HEK293T (cell line): ENCODE results near the gene SYT9.

ENCODE experiments used
- CTCF ChIA-PET: fragments of 350-600 bp; formaldehyde crosslinking; extraction: SDS; loops from one replicate; lab custom pipeline; 2021; ENCODE audit warnings: antibody characterized with exemption, inconsistent platforms; lab: Yijun Ruan, JAX
- POLR2A ChIA-PET: fragments of 350-600 bp; formaldehyde crosslinking; extraction: SDS; loops from one replicate; lab custom pipeline; 2020; ENCODE audit warnings: antibody characterized with exemption, inconsistent platforms; lab: Yijun Ruan, JAX
- DNase-seq: peaks from one replicate; pipeline ENCODE4 v3.0.0; 2012; ENCODE audit warnings: mixed read lengths; ENCODE audit errors: extremely low spot score
- ARNT ChIP-seq: fragments of 450-650 bp; IDR thresholded peaks from 2 replicates; pipeline ENCODE4 v1.6.1; 2017; ENCODE audit warnings: mild to moderate bottlenecking
- BHLHE40 ChIP-seq: fragments of 450-650 bp; IDR thresholded peaks from 2 replicates; pipeline ENCODE4 v1.6.1; 2016; ENCODE audit warnings: mild to moderate bottlenecking, moderate library complexity, borderline replicate concordance
- CTBP1 ChIP-seq: fragments of 450-650 bp; IDR thresholded peaks from 2 replicates; pipeline ENCODE4 v1.6.1; 2016; ENCODE audit warnings: borderline replicate concordance
- ELF4 ChIP-seq: fragments of 450-650 bp; IDR thresholded peaks from 2 replicates; pipeline ENCODE4 v1.6.1; 2017; ENCODE audit warnings: antibody characterized with exemption
- FOXA1 ChIP-seq: fragments of 450-650 bp; IDR thresholded peaks from 2 replicates; pipeline ENCODE4 v1.6.1; 2016; ENCODE audit warnings: mild to moderate bottlenecking
- FOXK2 ChIP-seq: fragments of 450-650 bp; IDR thresholded peaks from 2 replicates; pipeline ENCODE4 v1.6.1; 2016; ENCODE audit warnings: mild to moderate bottlenecking
- FOXM1 ChIP-seq: fragments of 450-650 bp; IDR thresholded peaks from 2 replicates; pipeline ENCODE4 v1.6.1; 2017; ENCODE audit warnings: mild to moderate bottlenecking, borderline replicate concordance
- HDGF ChIP-seq: fragments of 450-650 bp; IDR thresholded peaks from 2 replicates; pipeline ENCODE4 v1.6.1; 2017; ENCODE audit warnings: antibody characterized with exemption, borderline replicate concordance
- L3MBTL2 ChIP-seq: fragments of 450-650 bp; conservative IDR thresholded peaks from 2 replicates; pipeline ENCODE4 v1.6.1; 2016; ENCODE audit warnings: mild to moderate bottlenecking
- LEF1 ChIP-seq: fragments of 450-650 bp; IDR thresholded peaks from 2 replicates; pipeline ENCODE4 v1.6.1; 2017; ENCODE audit warnings: mild to moderate bottlenecking, borderline replicate concordance
- NFRKB ChIP-seq: fragments of 450-650 bp; IDR thresholded peaks from 2 replicates; pipeline ENCODE4 v1.6.1; 2016; ENCODE audit warnings: mild to moderate bottlenecking, moderate library complexity
- PKNOX1 ChIP-seq: fragments of 450-650 bp; IDR thresholded peaks from 2 replicates; pipeline ENCODE4 v1.6.1; 2016
- SP1 ChIP-seq: fragments of 450-650 bp; IDR thresholded peaks from 2 replicates; pipeline ENCODE4 v1.6.1; 2017
- SUZ12 ChIP-seq: fragments of 450-650 bp; IDR thresholded peaks from 2 replicates; pipeline ENCODE4 v1.6.1; 2016; ENCODE audit warnings: mild to moderate bottlenecking
- TARDBP ChIP-seq: fragments of 450-650 bp; IDR thresholded peaks from 2 replicates; pipeline ENCODE4 v1.6.1; 2016
- ZNF384 ChIP-seq: fragments of 450-650 bp; IDR thresholded peaks from 2 replicates; pipeline ENCODE4 v1.6.1; 2016

SYT9 gene

GRCh38 chr11:7252683-7253213 lies 1.0 kb downstream of the SYT9 start:
- TF ChIP-seq L3MBTL2: no peak
- no peak for TF ChIP-seq CTBP1
- no peak for TF ChIP-seq TARDBP
- no peak for TF ChIP-seq SP1
- no peak for TF ChIP-seq LEF1
- TF ChIP-seq ARNT: no peak
- no peak for TF ChIP-seq PKNOX1
- TF ChIP-seq BHLHE40: no peak
- no peak for TF ChIP-seq FOXM1
- no peak for TF ChIP-seq NFRKB
- TF ChIP-seq FOXK2: no peak
- TF ChIP-seq ZNF384: no peak
- DNase-seq: no peak
- ChIA-PET POLR2A (no interaction called here), CTCF (interaction anchor here (1.3 kb wide), 1 partner anchor 155 kb away, joined by 3 read pairs; no protein-coding TSS in a partner anchor)

GRCh38 chr11:7253800-7254199 lies 2.1 kb downstream of the SYT9 start:
- POLR2A ChIA-PET: no interaction called here
- no peak for DNase-seq
- CTCF ChIA-PET: interaction anchor here (1.3 kb wide), 1 partner anchor 156 kb away, joined by 3 read pairs; no protein-coding TSS in a partner anchor
- TF ChIP-seq HDGF (no peak), FOXK2 (no peak), TARDBP (no peak), ZNF384 (no peak), PKNOX1 (no peak), FOXA1 (no peak), CTBP1 (no peak), SP1 (no peak), L3MBTL2 (no peak), BHLHE40 (no peak), SUZ12 (no peak), FOXM1 (no peak), ARNT (no peak), NFRKB (no peak), ELF4 (no peak), LEF1 (no peak)

GRCh38 chr11:7254731-7255291 lies 3.1 kb downstream of the SYT9 start:
- no peak for TF ChIP-seq ZNF384
- TF ChIP-seq NFRKB: no peak
- TF ChIP-seq HDGF: no peak
- no peak for TF ChIP-seq SUZ12
- no peak for TF ChIP-seq ELF4
- no peak for TF ChIP-seq FOXA1
- no peak for TF ChIP-seq PKNOX1
- no peak for TF ChIP-seq SP1
- no peak for TF ChIP-seq CTBP1
- no peak for TF ChIP-seq ARNT
- no peak for TF ChIP-seq FOXK2
- TF ChIP-seq TARDBP: no peak
- no peak for TF ChIP-seq L3MBTL2
- TF ChIP-seq BHLHE40: no peak
- no peak for TF ChIP-seq LEF1

GRCh38 chr11:7256943-7257342 lies 5.2 kb downstream of the SYT9 start:
- DNase-seq: no peak
- no peak for TF ChIP-seq ELF4
- no peak for TF ChIP-seq ARNT
- TF ChIP-seq FOXA1: no peak
- no peak for TF ChIP-seq PKNOX1
- TF ChIP-seq ZNF384: no peak
- TF ChIP-seq SUZ12: no peak
- TF ChIP-seq TARDBP: no peak
- POLR2A ChIA-PET: no interaction called here
- CTCF ChIA-PET: no interaction called here

More at GRCh38 chr11:7254731-7255291, 3.1 kb downstream of the SYT9 start:
- DNase-seq: no peak
- CTCF ChIA-PET: no interaction called here
- POLR2A ChIA-PET: no interaction called here

GRCh38 chr11:7257724-7258123 lies 6.0 kb downstream of the SYT9 start:
- ChIA-PET POLR2A (no interaction called here), CTCF (no interaction called here)
- TF ChIP-seq HDGF (no peak), CTBP1 (no peak), NFRKB (no peak), FOXA1 (no peak), ZNF384 (no peak), PKNOX1 (no peak)
- DNase-seq: no peak
